Measurements from ENCODE around the gene ALKBH8.
"Not testable (repeated sequence)": the region's sequence is repeated elsewhere in the genome, so short reads cannot be mapped to it uniquely, and the experiment has no call there.

ALKBH8 gene

DNA sequence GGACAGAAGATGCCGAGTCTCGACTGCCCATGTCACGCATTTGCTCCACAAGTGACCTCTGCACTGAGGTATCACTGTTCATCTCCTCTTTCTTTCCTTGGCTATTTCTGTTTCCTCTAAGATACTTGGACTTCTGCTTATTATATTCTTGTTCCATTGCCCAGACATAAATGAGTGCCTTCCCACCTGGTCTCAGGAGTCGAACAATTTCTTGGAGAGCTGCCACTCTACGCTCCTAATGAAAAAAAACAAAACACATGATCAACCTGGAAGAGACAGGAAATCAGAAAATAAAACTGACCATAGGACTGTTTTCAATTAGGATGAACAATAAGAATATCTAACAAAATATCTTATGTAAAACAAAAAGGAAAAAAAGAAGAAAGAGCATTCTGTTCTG is 60.6 kb downstream of the ALKBH8 start:
- no peak for DNase-seq

DNA sequence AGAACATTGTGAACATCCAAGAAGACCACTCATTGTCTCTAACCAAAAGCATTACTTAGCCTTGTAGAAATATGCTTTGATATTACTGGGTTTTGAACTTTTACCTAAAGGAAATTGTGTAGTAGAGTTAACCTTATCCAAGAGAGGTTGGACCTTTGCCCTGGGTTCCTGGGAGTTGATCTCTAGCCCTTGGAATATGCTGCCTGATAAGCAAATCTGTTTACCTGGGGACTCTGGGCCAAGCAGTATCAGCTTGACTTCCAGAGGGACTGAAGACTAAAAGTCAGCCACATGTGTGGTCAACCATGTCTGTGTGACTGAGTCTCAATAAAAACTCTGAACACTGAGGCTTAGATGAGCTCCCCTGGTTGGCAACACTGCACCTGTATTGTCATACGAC is 63.8 kb downstream of the ALKBH8 start:
- DNase-seq, result no peak

DNA sequence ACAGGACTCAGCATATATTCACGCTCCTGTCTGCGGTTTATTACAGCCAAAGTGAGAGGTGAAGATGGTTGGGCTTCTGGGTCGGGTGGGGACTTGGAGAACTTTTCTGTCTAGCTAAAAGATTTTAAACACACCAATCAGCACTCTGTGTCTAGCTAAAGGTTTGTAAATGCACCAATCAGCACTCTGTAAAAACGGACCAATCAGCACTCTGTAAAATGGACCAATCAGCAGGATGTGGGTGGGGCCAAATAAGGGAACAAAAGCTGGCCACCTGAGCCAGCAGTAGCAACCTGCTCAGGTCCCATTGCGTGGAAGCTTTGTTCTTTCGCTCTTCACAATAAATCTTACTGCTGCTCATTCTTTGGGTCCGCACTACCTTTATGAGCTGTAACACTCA is 68.2 kb downstream of the ALKBH8 start:
- not testable (repeated sequence) for DNase-seq

DNA sequence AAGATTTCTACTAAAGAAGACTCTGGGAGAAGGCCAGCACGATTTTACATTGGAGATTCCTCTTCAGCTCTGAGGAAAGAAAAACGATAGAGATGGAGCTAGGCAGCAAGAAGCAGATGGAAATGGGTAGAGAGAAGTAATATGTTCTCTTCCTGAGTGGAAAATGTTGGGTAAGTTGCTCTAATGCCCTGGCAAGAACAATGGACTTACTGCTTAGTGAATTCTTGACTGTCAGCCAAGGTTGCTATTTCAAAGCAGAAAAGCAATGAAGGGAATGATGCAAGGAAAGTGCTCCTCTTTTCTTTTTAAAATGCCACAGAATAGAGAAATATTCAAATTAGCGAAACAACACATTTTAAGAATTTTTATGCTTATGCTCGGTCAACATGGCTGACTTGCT is 69.5 kb downstream of the ALKBH8 start:
- DNase-seq, result no peak

DNA sequence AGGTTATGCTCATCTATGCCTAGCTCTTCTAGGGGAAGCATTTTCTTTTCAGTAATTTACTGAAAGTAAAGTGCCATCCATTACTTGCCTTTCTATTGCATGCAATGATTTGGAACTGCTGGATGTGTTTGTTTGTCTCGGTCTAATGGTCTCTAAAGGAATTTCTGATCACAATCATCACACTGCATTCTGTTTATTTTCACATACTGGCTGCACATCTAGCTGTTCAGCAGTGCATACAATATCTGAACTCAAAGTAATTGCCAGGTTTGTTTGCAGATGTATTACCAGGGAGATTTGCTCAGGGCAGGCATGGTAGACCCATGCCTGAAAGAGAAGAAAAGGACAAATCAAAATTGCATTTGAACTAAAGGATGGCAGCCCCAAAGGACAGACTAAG is 71.5 kb downstream of the ALKBH8 start:
- DNase-seq, result no peak

DNA sequence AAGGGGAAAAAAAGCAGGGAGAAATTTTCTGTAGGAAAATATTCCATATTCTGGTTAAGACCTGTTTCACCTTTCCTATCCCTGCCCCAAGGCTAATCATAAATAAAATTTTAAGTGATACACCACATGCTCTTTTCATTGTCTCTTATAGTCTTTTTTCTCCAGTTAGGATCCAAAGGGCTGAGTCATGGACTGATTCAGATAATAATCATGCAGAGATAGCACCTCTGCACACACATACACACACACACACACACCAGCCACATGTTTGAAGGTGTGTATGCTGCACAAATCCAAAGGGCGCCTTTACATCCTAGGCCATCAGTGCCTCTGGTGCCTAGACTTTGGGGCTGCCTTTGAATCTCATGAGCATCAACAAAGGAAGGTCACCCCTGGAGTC is 72.4 kb downstream of the ALKBH8 start:
- DNase-seq, result peak; percentile 18 to 46

DNA sequence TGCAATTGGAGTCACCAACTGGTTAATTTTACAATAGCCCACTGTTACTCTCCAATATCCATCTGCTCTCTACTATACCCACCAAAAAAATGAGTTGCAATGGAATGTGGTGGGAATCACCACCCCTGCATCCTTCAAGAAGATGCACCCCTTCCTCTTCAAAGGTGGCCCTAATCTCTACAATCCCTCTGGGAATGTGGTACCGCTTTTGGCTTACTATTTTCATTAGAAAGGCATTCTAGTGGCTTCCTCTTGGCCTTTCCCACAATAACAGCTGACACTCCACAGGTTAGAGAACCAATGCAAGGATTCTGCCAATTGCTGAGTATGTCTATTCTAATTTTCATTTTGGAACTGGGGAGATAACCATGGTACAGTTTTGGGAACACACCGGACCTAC is 74.7 kb downstream of the ALKBH8 start:
- no peak for DNase-seq

DNA sequence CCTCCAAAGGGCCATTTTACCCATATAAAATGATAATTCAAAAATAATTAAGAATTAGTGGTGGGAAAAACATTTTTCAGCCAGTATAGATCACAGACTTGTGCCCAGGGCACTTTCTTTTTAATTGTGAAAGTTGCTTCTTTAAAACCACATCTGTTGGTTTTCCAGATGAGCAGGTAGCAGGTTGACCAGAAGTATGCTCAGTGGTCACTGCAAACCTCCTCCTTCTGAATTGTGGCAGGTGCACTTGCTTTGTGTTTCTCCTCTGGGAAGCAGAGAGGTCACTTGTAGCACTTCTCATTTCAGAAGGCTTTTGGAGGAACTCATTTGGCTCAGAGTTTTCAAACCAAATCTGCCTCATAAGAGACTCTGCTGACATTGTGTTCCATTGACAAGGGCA is 83.3 kb downstream of the ALKBH8 start:
- DNase-seq, result no peak

DNA sequence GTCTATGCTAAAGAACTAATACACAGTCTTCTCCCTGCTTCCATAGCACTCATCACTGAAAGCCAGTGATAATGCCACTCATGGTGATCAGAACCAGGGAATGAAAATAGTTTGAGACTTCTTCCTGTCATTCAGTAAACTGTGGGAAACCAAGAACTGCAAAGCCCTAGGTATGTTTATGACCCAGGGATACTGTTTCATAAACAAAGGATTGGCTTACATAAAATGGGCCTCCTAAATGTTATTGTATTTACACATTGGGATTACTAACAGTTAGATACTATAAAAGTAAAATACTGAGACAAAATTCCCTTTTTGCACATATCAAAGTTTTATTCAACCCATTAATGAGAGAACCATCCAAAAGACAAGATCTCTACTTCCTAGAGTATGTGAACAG is 86.6 kb downstream of the ALKBH8 start:
- no peak for DNase-seq

DNA sequence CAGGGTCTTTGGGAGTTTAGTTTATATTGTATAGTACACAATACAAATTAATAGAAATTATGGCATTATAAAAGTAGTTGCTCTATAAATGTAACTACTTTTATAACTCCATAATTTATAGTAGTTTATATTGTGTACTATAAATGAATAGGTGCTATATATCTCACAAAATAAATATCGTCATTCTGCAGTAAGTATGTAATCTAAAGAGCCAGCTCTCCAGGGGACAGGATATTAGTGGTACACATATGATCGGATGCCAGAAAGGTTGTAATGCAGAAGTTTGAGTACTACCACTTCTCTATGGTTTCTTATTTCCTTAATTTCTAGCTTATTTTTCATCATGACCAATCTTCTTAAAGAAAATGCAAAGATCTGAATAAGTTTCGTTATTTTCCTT is 87.7 kb downstream of the ALKBH8 start:
- no peak for DNase-seq

DNA sequence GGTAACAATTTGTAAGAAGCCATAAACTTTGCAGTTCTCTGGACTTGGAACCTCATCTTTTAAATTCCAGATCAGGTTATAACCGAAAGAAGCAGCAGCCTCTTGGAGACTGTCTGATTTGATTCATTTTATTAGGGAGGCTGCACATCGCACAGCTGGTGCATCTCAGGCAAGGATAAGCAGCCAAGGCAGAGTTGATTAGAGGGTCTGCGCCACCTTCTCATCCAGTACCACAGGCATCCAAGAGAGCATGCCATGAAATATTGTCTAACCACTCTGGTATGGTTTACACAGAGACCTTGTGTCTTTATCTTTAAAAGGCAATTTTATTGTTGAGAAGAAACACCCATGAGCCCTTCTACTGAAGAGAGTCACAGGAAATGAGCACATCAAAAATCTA is 91.7 kb downstream of the ALKBH8 start:
- DNase-seq, result no peak

DNA sequence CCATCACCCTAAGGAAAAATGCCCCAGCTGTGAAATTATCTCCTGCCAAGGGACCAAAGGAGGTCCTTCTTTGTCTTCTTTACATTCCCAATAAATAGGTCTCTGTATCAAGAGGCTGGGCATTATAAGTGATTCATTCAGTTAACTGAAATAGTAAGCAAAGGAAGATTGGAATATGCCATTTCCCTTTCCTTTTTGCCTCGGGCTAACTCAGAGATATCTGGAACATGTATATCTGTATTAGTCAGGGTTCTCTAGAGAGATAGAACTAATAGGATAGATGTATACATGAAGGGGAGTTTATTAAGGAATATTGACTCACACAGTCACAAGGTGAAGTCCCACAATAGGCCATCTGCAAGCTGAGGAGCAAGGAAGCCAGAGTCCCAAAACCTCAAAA is 92.6 kb downstream of the ALKBH8 start:
- DNase-seq, result no peak

DNA sequence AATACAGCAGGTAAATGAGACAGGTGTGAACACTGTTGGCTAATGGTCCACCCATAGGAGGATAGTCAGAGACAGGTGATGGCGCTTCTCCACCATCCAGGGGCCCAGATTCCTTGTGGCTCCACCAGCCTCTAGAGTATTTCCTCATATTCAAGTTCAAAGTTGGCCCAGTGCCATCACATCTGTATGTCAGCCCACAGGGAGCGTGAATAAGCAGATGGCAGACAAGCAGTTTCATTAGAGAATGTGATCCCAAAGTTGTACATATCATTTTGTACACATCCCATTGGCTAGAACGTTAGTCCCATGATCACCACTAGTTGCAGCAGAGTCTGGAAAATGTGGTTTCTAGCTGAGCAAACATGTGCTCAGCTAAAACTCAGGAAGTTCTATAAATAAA is 96.9 kb downstream of the ALKBH8 start:
- no peak for DNase-seq

DNA sequence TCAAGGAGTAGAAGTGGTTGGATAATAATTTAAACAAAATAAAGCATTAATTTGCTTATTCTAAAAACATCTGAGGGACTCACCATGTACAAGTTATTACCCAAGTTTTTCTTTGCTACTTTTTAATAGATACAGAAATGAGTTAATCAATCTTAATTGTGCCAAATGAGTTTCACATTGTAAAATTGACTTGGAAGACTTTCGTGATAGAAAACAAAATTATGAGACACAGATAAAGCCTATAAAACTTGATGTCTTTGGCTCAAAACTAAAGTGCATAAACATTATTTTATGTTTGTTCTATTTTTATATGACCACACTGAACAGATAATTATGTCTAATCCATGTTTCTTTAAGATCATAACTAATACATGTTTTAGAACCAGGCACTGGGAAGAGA is 97.8 kb downstream of the ALKBH8 start:
- DNase-seq, result no peak

DNA sequence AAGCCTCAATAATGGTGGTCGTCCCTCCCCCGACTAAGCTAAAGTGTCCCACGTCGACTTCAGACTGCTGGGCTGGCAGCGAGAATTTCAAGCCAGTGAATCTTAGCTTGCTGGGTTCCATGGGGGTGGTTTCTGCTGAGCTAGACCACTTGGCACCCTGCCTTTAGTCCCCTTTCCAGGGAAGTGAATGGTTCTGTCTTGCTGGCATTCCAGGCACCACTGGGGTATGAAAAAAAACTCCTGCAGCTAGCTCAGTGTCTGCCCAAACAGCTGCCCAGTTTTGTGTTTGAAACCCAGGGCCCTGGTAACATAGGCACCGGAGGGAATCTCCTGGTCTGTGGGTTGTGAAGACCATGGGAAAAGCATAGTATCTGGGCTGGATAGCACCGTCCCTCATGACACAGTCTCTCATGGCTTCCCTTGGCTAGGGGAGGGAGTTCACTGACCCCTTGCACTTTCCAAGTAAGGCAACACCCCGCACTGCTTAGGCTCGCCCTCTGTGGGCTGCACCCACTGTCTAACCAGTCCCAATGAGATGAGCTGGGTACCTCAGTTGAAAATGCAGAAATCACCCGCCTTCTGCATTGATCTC is 99.2 kb downstream of the ALKBH8 start:
- not testable (repeated sequence) for DNase-seq

DNA sequence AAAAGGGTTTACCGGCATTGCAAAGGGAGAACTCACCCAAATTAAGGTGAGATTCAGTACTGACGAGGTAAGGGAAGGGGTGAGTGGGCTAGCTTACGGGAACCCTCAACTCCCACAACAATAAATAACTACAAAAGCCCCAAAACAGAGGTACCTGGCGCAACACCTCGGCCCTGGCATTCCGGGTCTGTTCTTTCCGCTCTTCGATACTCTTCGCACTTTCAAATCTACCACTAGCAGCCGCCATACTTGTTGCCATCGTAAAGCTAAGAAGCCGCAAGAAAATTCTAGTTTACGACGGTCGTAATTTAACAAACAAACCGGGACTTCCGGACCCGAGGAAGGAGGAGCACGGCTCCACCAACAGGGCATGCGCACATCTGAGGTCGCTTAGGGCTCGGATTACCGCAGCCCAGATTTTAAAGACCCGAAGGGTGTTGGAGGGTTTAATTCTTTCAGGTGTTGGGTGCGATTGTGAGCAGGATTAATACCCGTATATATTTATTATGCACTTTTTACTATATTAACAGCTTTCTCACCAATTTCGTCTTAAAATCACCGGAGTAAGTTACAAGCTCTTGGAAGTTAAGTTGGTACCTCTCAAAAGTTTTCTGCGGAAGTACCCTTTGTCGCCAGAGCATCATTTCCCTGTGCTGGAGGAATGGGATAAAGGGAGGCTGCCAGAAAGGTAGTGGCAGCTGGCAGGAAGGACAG is 107.8 kb downstream of the ALKBH8 start, which contains the start of gene CWF19L2:
Gene CWF19L2 (minus strand): TSS at position 268 of the 714 bp plus-strand sequence. CDS start 9 bp downstream, at position 259.
- peak; percentile 98 to 100 for DNase-seq

DNA sequence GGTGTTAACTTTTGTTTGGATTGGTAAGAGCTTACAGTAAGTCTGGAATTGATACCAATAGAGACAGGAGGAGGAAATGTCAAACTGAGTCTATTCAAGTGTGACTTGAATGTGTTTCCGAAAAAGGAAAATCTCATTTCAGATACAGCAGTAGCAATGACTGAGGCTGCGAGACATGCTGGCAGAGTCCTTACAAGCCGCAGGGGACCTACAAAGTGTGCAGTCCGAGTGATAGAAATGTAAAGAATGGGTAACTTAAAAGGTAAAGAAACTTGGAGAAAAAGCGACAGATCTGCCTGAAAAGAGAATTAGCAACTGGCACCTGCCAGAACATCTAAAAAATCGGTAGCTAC is 108.4 kb downstream of the ALKBH8 start:
- peak in 1 of 2 experiments; percentile 57 for DNase-seq

DNA sequence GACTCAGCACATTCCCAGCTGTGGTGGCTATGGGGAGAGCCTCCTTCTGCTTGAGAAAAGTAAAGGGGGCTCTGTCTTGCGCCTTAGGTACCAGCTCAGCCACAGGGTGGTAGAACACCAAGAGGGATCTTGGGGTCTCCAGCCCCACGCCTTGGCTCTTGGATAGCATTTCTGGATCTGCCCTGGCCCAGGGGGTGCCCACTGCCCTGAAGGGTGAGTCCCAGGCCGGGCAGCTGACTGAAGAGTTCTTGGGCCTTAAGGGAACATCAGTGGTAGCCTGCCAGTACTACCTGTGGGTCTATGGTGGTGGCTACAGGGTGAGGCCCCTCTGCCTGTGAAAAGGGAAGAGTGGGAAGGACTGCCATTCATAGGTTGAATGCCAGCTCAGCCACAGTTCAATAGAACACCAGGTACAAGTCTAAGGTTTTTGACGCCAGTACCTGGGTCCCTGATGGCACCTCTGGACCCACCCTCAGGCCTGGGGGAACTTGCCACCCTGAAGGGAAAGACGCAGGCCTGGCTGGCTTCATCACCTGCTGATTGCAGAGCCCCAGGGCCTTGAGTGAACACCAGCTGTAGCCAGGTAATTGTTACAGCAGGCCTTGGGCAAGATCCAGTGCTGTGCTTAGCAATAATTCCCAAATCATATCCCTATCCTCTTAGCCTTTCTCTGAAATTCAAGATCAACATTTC is 111.8 kb downstream of the ALKBH8 start:
- no peak for DNase-seq

Measured in SW 1271 (cell line).